Parathyroid adenoma (tissue), 2 donors: ENCODE data around the gene CA11.

Source experiments
- H2AFZ ChIP-seq: fragments of 300-600 bp; sonication (generic); one replicate; pipeline ENCODE4 v1.7.0; 2017; ENCODE audit warnings: antibody characterized with exemption, mild to moderate bottlenecking
- H3K27ac ChIP-seq: fragments of 300-600 bp; sonication (generic); one replicate; pipeline ENCODE4 v1.7.0; 2017
- H3K27me3 ChIP-seq: fragments of 300-600 bp; sonication (generic); one replicate; pipeline ENCODE4 v1.7.0; 2017; ENCODE audit warnings: low read length; ENCODE audit not compliant: control insufficient read depth, insufficient read depth
- H3K36me3 ChIP-seq: fragments of 300-600 bp; sonication (generic); one replicate; pipeline ENCODE4 v1.7.0; 2017; ENCODE audit warnings: low read length; ENCODE audit not compliant: control insufficient read depth, insufficient read depth
- H3K4me1 ChIP-seq: fragments of 300-600 bp; sonication (generic); one replicate; pipeline ENCODE4 v1.7.0; 2017; ENCODE audit warnings: control low read depth
- H3K4me2 ChIP-seq: fragments of 300-600 bp; sonication (generic); one replicate; pipeline ENCODE4 v1.7.0; 2017; ENCODE audit warnings: low read length
- H3K4me3 ChIP-seq: fragments of 300-600 bp; sonication (generic); one replicate; pipeline ENCODE4 v1.7.0; 2017; ENCODE audit warnings: low read depth, low read length
- H3K79me2 ChIP-seq: fragments of 300-600 bp; sonication (generic); one replicate; pipeline ENCODE4 v1.7.0; 2017; ENCODE audit warnings: control low read depth
- H3K9ac ChIP-seq: fragments of 300-600 bp; sonication (generic); one replicate; pipeline ENCODE4 v1.7.0; 2017; ENCODE audit warnings: mild to moderate bottlenecking
- H3K9me3 ChIP-seq: fragments of 300-600 bp; sonication (generic); one replicate; pipeline ENCODE4 v1.7.0; 2017; ENCODE audit warnings: low read length; ENCODE audit not compliant: control insufficient read depth
- CTCF ChIP-seq: fragments of 300-600 bp; sonication (generic); IDR thresholded peaks from one replicate; pipeline ENCODE4 v1.7.0; 2017; ENCODE audit warnings: antibody characterized with exemption, mild to moderate bottlenecking
- donor health status: primary hyperparathyroidism.

Gene CA11

GRCh38 chr19:48611872-48612271, 34.1 kb downstream of the CA11 start:
- Histone ChIP-seq H3K9ac (no peak overlapping the region), H3K4me2 (no peak overlapping the region), H3K27me3 (no peaks in the 10 kb centered on the region), H3K27ac (no peak overlapping the region), H3K9me3 (no peaks in the 10 kb centered on the region), H3K4me3 (no peak overlapping the region), H2AFZ (no peak overlapping the region), H3K79me2 (no peaks in the 10 kb centered on the region), H3K4me1 (peaks cover 4% of the 10 kb centered on the region), H3K36me3 (no peaks in the 10 kb centered on the region)
- TF ChIP-seq CTCF: no peak

- Histone ChIP-seq H3K27me3 (no peaks in the 10 kb centered on the region), H3K4me1 (no peaks in the 10 kb centered on the region), H3K9ac (no peak overlapping the region), H2AFZ (no peak overlapping the region), H3K4me2 (no peak overlapping the region), H3K36me3 (no peaks in the 10 kb centered on the region), H3K9me3 (no peaks in the 10 kb centered on the region), H3K27ac (no peak overlapping the region), H3K4me3 (no peak overlapping the region), H3K79me2 (no peaks in the 10 kb centered on the region)
- no peak for TF ChIP-seq CTCF
Observed at GRCh38 chr19:48609571-48610108, 36.3 kb downstream of the CA11 start.

GRCh38 chr19:48608798-48609263, 37.2 kb downstream of the CA11 start:
- H3K9ac ChIP-seq: no peak overlapping the region
- no peaks in the 10 kb centered on the region for H3K79me2 ChIP-seq
- no peak overlapping the region for H3K4me2 ChIP-seq
- H3K4me1 ChIP-seq: no peaks in the 10 kb centered on the region
- TF ChIP-seq CTCF: peak; percentile 42
- H3K27me3 ChIP-seq: no peaks in the 10 kb centered on the region
- H3K27ac ChIP-seq: no peak overlapping the region
- H3K36me3 ChIP-seq: no peaks in the 10 kb centered on the region
- no peak overlapping the region for H3K4me3 ChIP-seq
- no peaks in the 10 kb centered on the region for H3K9me3 ChIP-seq
- peak overlapping the region; percentile 31 for H2AFZ ChIP-seq

- no peak for TF ChIP-seq CTCF
- Histone ChIP-seq H3K27me3 (no peaks in the 10 kb centered on the region), H3K4me3 (no peak overlapping the region), H3K79me2 (no peaks in the 10 kb centered on the region), H3K9ac (no peak overlapping the region), H3K4me2 (no peak overlapping the region), H2AFZ (no peak overlapping the region), H3K9me3 (no peaks in the 10 kb centered on the region), H3K4me1 (no peaks in the 10 kb centered on the region), H3K36me3 (no peaks in the 10 kb centered on the region), H3K27ac (no peak overlapping the region)
Observed at GRCh38 chr19:48607359-48607755, 38.6 kb downstream of the CA11 start.
